GM21737 (cell line): ENCODE results near the gene C2orf49.
"Not testable (repeated sequence)": the region's sequence is repeated elsewhere in the genome, so short reads cannot be mapped to it uniquely, and the experiment has no call there.

ENCODE experiments used
- ATAC-seq: cut with Tn5 transposase; IDR thresholded peaks from one replicate; pipeline ENCODE4 v1.9.1; 2021; ENCODE audit warnings: mild to moderate bottlenecking, moderate library complexity; ENCODE audit not compliant: unreplicated experiment

The C2orf49 gene

GRCh38 chr2:105320651-105321215 is 16.6 kb upstream of the C2orf49 start:
- ATAC-seq = no peak

- ATAC-seq = no peak
Observed at GRCh38 chr2:105321875-105322646, 15.3 kb upstream of the C2orf49 start.

GRCh38 chr2:105323111-105323510 is 14.2 kb upstream of the C2orf49 start:
- ATAC-seq = no peak

GRCh38 chr2:105324101-105324500 is 13.2 kb upstream of the C2orf49 start:
- no peak for ATAC-seq

- ATAC-seq = no peak
Observed at GRCh38 chr2:105324732-105325131, 12.6 kb upstream of the C2orf49 start.

- no peak for ATAC-seq
Observed at GRCh38 chr2:105325389-105325963, 11.9 kb upstream of the C2orf49 start.

- not testable (repeated sequence) for ATAC-seq
Observed at GRCh38 chr2:105327271-105327670, 10.1 kb upstream of the C2orf49 start.

GRCh38 chr2:105327690-105328089 is 9.7 kb upstream of the C2orf49 start:
- no peak for ATAC-seq

- no peak for ATAC-seq
Observed at GRCh38 chr2:105328281-105329196, 8.8 kb upstream of the C2orf49 start.

GRCh38 chr2:105329197-105329554 is 8.2 kb upstream of the C2orf49 start:
- peak; percentile 8 for ATAC-seq

- ATAC-seq = peak; percentile 63
Observed at GRCh38 chr2:105329561-105330495, 7.5 kb upstream of the C2orf49 start, which contains the start of gene TGFBRAP1. Gene TGFBRAP1 (minus strand): TSS chr2:105329735. CDS start chr2:105308301, 21,434 bp downstream.

- ATAC-seq = no peak
Observed at GRCh38 chr2:105330681-105331375, 6.5 kb upstream of the C2orf49 start.

- no peak for ATAC-seq
Observed at GRCh38 chr2:105334211-105334610, 3.1 kb upstream of the C2orf49 start.

- ATAC-seq = no peak
Observed at GRCh38 chr2:105335469-105335868, 1.9 kb upstream of the C2orf49 start.

GRCh38 chr2:105336786-105337121 is 586 bp upstream of the C2orf49 start:
- ATAC-seq = no peak

- peak; percentile 10 for ATAC-seq
Observed at GRCh38 chr2:105338020-105338385, 663 bp downstream of the C2orf49 start.

- ATAC-seq = no peak
Observed at GRCh38 chr2:105339414-105339813, 2.1 kb downstream of the C2orf49 start.

GRCh38 chr2:105344704-105345345 is 7.5 kb downstream of the C2orf49 start:
- no peak for ATAC-seq

- ATAC-seq = no peak
Observed at GRCh38 chr2:105357122-105357521, 19.8 kb downstream of the C2orf49 start.
